GM21528 (cell line): ENCODE measurements around the gene CNIH2.
A peak's percentile ranks its signal among the peaks of the same experiment; 100 is the strongest.
"Not testable (repeated sequence)": the region's sequence is repeated elsewhere in the genome, so short reads cannot be mapped to it uniquely, and the experiment has no call there.

Source experiments
- ATAC-seq: cut with Tn5 transposase; IDR thresholded peaks from one replicate; pipeline ENCODE4 v1.9.1; 2021; ENCODE audit warnings: mild to moderate bottlenecking, moderate library complexity; ENCODE audit not compliant: unreplicated experiment, low FRiP score

CNIH2 gene

GRCh38 chr11:66288671-66289547 lies 10.9 kb downstream of the CNIH2 start, which contains the start of gene YIF1A:
Gene YIF1A, minus strand, starts transcription at chr11:66289143. Its CDS starts 158 bp downstream, at chr11:66288985.
- peak; percentile 87 for ATAC-seq

- peak; percentile 39 for ATAC-seq
These were observed 11.8 kb downstream of the CNIH2 start for GRCh38 chr11:66289548-66290329.

- no peak for ATAC-seq
These were observed 12.3 kb downstream of the CNIH2 start for GRCh38 chr11:66290330-66290621.

DNA sequence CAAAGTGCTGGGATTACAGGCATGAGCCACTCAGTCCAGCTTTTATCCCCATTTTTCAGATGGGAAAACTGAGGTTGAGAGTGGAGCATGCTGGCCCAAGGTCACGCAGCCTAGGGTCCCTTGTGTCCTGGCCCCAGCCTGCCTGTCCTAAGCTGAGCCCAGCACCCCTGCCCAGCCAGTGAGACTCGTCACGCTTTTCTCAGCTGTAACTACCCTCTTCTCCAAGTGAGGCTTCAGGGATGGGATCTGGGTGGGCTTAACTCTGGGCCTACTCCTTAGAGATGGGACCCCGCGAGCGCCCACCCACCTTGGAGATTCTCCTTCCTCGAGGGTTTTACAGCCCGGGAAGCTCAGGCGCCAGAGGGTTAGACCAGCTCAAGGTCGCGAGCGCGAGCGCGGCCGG lies 13.3 kb downstream of the CNIH2 start:
- no peak for ATAC-seq

DNA sequence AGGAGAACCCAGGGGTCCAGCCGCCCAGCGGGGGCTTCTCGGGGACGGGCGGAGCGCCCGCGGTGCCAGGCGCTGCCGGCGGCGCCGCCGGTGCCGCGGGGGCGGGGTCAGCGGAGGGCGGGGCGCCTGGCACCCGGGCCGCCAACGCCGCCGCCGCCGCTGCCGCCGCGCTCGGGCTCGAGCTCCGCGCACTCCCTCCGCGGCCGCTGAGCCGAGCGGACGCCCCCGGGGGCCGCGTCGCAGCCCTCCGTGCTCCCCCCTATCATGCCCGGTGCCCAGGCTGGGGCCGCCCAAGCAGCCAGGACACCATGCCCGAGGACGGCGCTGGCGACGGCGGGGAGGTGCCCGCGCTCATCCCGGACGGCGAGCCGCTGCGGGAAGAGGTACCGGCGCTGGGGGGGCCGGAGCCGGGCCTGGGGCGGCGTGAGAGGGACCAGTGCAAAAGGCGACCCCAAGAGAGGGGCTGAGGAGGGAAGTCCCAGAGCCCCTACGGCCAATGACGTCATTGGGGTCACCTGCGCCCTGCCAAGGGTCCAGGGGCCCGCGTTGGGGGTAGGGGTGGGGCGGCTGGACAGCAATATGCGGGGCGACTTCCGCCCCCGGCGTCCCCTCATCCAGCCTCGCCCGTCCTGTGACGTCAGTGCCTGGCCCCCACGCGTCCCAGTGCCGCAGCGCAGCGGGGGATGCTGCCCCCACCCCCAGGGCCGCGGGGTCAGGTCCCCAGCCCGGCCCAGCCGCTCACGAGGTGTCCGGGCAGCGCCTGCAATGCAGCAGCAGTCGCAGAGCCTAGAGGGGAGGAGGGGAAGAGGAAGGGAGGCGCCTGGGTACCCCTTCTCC lies 13.9 kb downstream of the CNIH2 start, which contains the start of gene TMEM151A:
TMEM151A (plus strand) TSS at position 189 of the 837 bp plus-strand sequence; CDS start at position 309, 120 bp downstream.
- ATAC-seq, result no peak

- ATAC-seq, result no peak
These were observed 14.8 kb downstream of the CNIH2 start for GRCh38 chr11:66292543-66293332.

- ATAC-seq, result no peak
These were observed 15.4 kb downstream of the CNIH2 start for GRCh38 chr11:66293352-66293751.

DNA sequence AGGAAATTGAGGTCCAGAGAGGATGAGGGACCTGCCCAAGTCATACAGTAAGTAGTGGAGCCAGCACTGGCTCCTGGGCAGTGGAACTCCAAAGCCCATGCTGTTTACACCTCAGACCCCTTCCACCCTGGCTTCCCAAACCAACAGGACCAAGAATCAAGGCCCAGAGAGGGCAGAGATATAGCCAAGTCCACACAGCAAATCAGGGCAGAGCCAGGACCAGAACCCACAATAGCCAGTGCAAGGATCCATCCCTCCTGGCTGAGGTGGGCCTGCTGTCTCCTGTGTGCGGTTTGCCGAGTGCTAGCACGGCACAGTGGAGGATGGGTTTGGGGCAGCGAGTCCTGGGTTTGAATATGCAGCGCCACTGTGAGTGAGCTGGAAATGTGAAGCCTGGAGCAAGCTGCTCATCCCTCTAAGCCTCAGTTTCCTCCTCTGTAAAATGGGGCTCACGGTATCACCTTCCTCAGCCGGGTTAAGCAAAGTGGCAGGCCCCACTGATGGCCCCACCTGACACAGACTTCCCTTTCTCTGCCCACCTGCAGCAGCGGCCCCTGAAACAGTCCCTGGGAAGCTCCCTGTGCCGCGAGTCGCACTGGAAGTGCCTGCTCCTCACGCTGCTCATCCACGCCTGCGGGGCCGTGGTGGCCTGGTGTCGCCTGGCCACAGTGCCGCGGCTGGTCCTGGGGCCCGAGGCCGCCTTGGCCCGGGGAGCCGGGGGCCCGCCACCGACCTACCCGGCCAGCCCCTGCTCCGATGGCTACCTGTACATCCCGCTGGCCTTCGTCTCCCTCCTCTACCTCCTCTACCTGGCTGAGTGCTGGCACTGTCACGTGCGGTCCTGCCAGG lies 16.0 kb downstream of the CNIH2 start:
- ATAC-seq, result no peak

DNA sequence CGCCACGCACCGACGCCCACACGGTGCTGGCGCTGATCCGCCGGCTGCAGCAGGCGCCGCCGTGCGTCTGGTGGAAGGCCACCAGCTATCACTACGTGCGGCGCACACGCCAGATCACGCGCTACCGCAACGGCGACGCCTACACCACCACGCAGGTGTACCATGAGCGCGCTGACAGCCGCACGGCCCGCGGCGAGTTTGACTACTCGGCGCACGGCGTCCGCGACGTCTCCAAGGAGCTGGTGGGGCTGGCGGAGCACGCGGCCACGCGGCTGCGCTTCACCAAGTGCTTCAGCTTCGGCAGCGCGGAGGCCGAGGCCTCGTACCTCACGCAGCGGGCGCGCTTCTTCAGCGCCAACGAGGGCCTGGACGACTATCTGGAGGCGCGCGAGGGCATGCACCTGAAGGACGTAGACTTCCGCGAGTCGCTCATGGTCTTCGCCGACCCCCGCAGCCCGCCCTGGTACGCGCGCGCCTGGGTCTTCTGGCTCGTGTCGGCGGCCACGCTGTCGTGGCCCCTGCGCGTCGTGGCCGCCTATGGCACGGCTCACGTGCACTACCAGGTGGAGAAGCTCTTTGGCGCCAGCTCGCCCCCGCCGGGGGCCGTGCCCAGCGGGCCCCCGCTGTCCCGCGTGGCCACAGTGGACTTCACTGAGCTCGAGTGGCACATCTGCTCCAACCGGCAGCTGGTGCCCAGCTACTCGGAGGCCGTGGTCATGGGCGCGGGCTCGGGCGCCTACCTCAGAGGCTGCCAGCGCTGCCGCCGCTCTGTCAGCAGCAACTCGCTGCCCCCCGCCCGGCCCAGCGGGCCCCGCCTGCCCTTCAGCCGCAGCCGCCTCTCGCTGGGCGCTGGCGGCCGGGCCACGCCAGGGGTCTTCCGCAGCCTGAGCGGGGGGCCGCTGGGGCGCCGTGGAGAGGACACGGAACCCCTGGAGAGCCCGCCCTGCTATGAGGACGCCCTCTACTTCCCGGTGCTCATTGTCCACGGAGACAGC lies 16.9 kb downstream of the CNIH2 start:
- no peak for ATAC-seq

DNA sequence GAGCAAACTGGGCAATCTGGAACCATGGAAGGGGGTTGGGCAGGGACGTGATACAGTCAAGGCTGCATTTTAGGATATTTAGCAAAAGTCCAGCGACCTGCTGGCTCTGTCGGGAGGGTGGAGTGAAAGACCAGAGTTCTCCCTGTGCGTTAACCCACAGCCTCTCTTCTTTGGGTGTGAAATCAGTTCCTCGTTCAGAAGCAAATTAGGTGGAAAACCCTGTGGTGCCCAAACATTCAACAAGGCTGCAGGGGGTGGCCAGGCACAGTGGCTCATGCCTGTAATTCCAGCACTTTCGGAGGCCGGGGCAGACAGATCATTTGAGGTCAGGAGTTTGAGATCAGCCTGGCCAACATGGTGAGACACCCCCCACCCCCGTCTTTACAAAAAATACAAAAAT lies 19.6 kb downstream of the CNIH2 start:
- ATAC-seq, result no peak

DNA sequence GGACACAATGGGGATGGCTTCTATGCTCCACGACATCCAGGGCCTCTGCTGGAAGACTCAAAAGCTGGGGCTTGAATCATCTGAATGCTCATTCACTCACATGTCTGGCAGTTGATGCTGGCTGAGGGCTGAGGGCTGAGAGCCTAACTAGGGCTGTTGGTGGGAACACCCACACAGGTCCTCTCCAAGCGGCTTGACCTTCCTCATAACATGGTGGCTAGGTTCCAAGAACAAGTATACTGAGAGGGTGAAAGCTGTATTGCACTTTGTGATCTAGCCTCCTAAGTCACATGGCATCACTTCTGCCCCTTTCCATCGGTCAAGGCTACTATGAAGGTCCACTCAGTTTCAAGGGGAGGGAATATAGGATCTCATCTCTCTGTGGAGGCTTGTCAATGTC lies 21.2 kb downstream of the CNIH2 start:
- no peak for ATAC-seq

- no peak for ATAC-seq
These were observed 24.7 kb downstream of the CNIH2 start for GRCh38 chr11:66302656-66303055.

DNA sequence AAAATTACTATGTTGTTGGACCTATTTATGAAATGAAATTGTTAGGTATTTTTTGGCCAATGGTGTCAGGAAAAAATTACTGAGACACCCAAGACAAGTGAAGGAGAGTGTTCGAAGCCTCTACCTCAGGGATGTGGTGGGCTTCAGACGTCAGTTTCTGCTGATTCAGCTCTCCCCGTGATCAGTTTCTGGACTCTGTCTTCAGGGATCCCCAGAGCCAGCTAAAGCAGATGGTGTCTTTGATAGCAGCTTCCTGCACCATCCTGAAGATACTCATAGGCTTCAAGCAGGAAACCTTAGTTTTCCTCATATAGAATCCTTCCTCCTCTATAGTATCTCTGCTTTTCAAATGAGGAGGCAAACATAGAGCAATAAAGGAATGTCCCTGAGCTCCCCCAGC lies 31.5 kb downstream of the CNIH2 start:
- no peak for ATAC-seq

DNA sequence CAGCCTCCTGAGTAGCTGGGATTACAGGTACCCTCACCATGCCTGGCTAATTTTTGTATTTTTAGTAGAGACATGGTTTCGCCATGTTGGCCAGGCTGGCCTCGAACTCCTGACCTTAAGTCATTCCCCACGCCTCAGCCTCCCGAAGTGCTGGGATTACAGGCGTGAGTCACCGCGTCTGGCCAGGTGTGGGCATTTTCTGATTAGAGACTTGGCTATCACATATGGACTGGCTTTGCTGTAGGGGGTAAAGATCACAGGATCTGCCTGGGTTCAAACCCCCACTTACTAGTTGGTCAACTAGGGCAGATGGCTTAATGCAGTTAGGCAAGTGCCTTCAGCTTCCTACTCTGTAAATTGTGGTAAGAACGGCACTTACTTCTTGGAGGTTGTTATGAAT lies 32.3 kb downstream of the CNIH2 start:
- no peak for ATAC-seq

GRCh38 chr11:66310803-66311440 lies 32.9 kb downstream of the CNIH2 start:
- ATAC-seq, result not testable (repeated sequence)

DNA sequence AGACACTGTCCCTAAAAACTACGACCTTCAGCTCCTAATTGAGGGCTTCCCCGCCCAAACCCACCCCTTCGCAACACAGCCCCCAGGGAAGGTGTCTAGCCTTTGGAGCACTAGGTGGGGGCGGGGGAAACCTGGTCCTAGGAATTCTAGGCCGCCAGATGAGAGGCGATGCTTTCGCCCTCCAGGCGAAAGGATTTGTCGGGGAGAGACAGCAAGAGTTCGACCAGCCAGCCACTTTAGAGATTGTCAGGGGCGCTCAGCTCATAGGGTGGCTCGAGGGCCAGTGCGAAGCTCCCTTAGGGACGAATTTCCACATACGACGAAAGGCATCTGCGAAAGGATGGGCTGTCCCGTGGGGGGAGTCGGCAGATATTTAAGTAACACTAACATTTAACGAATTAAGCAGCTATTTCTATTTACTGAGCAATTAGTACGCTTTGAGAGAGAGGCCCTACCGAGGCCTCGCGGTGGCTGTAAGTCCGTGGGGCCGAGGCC lies 33.5 kb downstream of the CNIH2 start:
- peak; percentile 3 for ATAC-seq

DNA sequence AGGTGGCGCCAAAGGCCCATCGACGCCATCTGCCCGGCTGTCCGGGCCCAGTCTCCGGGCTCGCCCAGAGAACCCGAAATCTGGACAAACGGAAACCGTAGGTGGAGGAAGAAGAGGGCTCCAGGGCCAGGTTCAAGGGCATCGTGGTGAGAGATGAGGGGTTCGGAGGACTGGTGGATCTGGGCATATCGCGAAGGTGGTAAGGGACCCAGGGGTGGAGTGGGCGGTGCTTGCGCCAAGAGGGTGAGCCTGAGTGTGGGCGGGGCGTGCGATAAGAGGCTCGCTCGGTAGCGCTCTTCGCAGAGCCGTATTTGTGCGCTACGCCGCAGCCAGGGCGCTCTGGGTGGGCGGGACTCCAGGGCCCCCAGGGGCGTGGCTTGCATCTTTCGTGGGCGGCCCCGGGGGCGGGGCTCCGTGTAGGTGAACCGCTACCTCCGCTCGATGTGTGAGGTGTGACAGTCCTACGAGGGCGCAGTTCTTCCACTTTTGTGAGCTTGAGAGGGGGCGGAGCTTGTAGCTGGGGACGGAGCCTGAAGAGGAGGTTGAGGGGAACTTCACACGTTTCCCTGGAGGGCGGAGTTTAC lies 34.1 kb downstream of the CNIH2 start:
- ATAC-seq, result peak; percentile 55
